Thyroid gland (tissue), 4 donors: ENCODE measurements around the gene ETS1.

ENCODE experiments used
- CTCF ChIP-seq, 6 experiments: fragments of 200-600 bp in 3 of 6; fragments of 450-650 bp in 3 of 6; sonication (generic) in 3 of 6; IDR thresholded peaks; one replicate each; pipeline ENCODE4 v1.5.1; 2016 to 2019; ENCODE audit warnings: antibody characterized with exemption in 6 of 6, mild to moderate bottlenecking in 2 of 6, inconsistent platforms in 1 of 6, moderate library complexity in 1 of 6
- POLR2A ChIP-seq, 2 donors: fragments of 450-650 bp; IDR thresholded peaks; one replicate each; pipeline ENCODE4 v1.6.1; 2017; ENCODE audit warnings: antibody characterized with exemption in 2 of 2, mild to moderate bottlenecking in 2 of 2, moderate library complexity in 1 of 2

GRCh38 chr11:128515086-128515485, 72.3 kb downstream of the ETS1 start:
- no peak for TF ChIP-seq POLR2A (IDR thresholded peaks at IDR 0.05)
- no peak for TF ChIP-seq CTCF (IDR thresholded peaks at IDR 0.05)
